Gastrocnemius medialis (tissue), 4 donors: ENCODE results near the gene TBC1D5. TPM values are rescaled to one million over a fixed set of nuclear protein-coding genes. Genes with fewer than 3 reads are reported as not detected.

Source experiments
- ATAC-seq, 2 donors: fragments of 150-250 bp; one replicate each; pipeline ENCODE4 v1.9.1; 2016
- DNase-seq, 2 donors: peaks; one replicate each; pipeline ENCODE4 v3.0.0-alpha.2; 2019
- H3K27ac ChIP-seq, 4 donors: fragments of 200-600 bp; sonication (generic); 1 replicate in 1 of 4; 2 replicates in 3 of 4; pipeline ENCODE4 v1.5.1; 2016 to 2018; ENCODE audit warnings: mild to moderate bottlenecking in 2 of 4, moderate library complexity in 1 of 4
- H3K27me3 ChIP-seq, 3 donors: fragments of 200-600 bp; sonication (generic) in 2 of 3; 1 replicate in 1 of 3; 2 replicates in 2 of 3; pipeline versions ENCODE4 v1.5.1 to v1.6.0; 2016 to 2019; ENCODE audit warnings: mild to moderate bottlenecking in 1 of 3, moderate library complexity in 1 of 3
- H3K36me3 ChIP-seq, 2 donors: fragments of 200-600 bp; sonication (generic) in 1 of 2; one replicate each; pipeline ENCODE4 v1.5.1; 2017 to 2018
- H3K4me1 ChIP-seq, 2 donors: fragments of 200-600 bp; sonication (generic) in 1 of 2; one replicate each; pipeline ENCODE4 v1.5.1; 2016 to 2017; ENCODE audit warnings: mild to moderate bottlenecking in 2 of 2
- H3K4me3 ChIP-seq, 4 donors: fragments of 200-600 bp; sonication (generic) in 3 of 4; 1 replicate in 1 of 4; 2 replicates in 3 of 4; pipeline ENCODE4 v1.5.1; 2016 to 2019; ENCODE audit warnings: mild to moderate bottlenecking in 2 of 4
- H3K9me3 ChIP-seq, 3 donors: fragments of 200-600 bp; sonication (generic) in 2 of 3; 1 replicate in 1 of 3; 2 replicates in 2 of 3; pipeline ENCODE4 v1.5.1; 2016 to 2019
- POLR2A ChIP-seq, 2 donors: fragments of 450-650 bp; IDR thresholded peaks; one replicate each; pipeline ENCODE4 v1.6.1; 2017; ENCODE audit warnings: antibody characterized with exemption in 2 of 2, mild to moderate bottlenecking in 2 of 2, moderate library complexity in 2 of 2
- in situ Hi-C, 4 donors: fragments of 200-750 bp; cut with MboI; loops; one replicate each; pipeline versions ENCODE4 v1.15.0 to v1.8.0; 2017; ENCODE audit warnings: low sequenced_read_pairs in 4 of 4
- intact Hi-C: fragments of 100-400 bp; cut with DNase I; formaldehyde crosslinking; loops from one replicate; pipeline ENCODE4 v1.15.1; 2023; ENCODE audit warnings: low total_unique reads
- total RNA-seq, 4 donors: library from RNA; depleted of rRNA; stranded (reverse); fragments of >200 nt; gene quantifications; one replicate each; pipeline versions ENCODE4 v1.1.0 to v1.2.3, GENCODE V29; 2016
- TF ChIP-seq, protein P1 (sequence below), 5 experiments: fragments of 450-650 bp in 3 of 5; fragments of 200-600 bp in 2 of 5; sonication (generic) in 2 of 5; IDR thresholded peaks in 4 of 5; conservative IDR thresholded peaks in 1 of 5; 1 replicate in 4 of 5; 2 replicates in 1 of 5; pipeline ENCODE4 v1.5.1; 2016 to 2019; ENCODE audit warnings: antibody characterized with exemption in 5 of 5, mild to moderate bottlenecking in 3 of 5, moderate library complexity in 3 of 5

The TBC1D5 gene
- total RNA-seq, 4 donors from 2014 or later = 20.3 to 34.4 (median 27.1) TPM

DNA sequence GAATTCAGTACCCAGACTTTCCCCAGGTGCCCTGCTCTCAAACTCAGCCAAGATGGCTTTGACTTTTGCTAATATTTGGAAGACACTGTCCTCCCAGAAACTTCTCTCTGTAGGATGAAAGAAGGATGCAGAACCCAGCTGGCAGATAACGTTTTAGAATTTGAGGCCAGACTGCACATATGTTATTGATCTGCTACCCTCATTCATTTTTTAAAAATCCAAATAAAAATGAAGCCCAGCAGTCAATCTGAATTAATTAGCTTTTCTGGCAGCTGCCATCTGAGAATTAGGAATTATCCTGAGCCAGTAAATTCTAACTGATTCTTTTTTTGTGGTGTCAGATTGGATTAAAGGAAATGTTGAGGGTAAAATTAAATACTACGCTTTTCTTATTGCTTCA is 621.1 kb downstream of the TBC1D5 start:
- no peaks in the 10 kb centered on the region for H3K4me1 ChIP-seq
- H3K4me3 ChIP-seq = no peak overlapping the region
- no peak for TF ChIP-seq POLR2A (IDR thresholded peaks at IDR 0.05)
- TF ChIP-seq, protein P1, sequence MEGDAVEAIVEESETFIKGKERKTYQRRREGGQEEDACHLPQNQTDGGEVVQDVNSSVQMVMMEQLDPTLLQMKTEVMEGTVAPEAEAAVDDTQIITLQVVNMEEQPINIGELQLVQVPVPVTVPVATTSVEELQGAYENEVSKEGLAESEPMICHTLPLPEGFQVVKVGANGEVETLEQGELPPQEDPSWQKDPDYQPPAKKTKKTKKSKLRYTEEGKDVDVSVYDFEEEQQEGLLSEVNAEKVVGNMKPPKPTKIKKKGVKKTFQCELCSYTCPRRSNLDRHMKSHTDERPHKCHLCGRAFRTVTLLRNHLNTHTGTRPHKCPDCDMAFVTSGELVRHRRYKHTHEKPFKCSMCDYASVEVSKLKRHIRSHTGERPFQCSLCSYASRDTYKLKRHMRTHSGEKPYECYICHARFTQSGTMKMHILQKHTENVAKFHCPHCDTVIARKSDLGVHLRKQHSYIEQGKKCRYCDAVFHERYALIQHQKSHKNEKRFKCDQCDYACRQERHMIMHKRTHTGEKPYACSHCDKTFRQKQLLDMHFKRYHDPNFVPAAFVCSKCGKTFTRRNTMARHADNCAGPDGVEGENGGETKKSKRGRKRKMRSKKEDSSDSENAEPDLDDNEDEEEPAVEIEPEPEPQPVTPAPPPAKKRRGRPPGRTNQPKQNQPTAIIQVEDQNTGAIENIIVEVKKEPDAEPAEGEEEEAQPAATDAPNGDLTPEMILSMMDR (IDR thresholded peaks at IDR 0.05 in 4 of 5, conservative IDR thresholded peaks at IDR 0.05 in 1 of 5) = no peak
- H3K36me3 ChIP-seq = no peaks in the 10 kb centered on the region
- DNase-seq (no peak), ATAC-seq (no peak)
- in situ Hi-C loops = no loop called here
- no peaks in the 10 kb centered on the region for H3K9me3 ChIP-seq
- no peak overlapping the region for H3K27ac ChIP-seq
- H3K27me3 ChIP-seq = no peaks in the 10 kb centered on the region
- intact Hi-C loops = no loop called here

DNA sequence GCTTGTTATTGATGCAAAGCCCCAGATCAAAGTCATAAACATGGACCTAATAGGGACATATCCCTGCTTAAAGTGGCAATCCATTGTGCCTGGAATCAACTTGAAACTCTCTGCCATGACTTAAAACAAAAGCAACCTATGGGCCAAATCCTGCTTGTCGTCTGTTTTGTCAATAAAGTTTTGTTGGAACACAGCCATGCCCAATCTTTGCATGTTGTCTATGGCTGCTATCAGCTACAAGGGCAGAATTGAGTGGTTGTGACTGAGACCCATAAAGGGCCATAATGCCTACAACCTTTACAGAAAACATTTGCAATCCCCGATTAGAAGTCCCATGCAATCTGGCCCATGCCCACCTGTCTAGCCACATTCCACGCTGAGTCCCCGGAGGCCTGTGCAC is 622.3 kb downstream of the TBC1D5 start:
- Histone ChIP-seq H3K4me3 (no peak overlapping the region), H3K9me3 (no peaks in the 10 kb centered on the region), H3K36me3 (no peaks in the 10 kb centered on the region), H3K4me1 (no peaks in the 10 kb centered on the region), H3K27ac (no peak overlapping the region), H3K27me3 (no peaks in the 10 kb centered on the region)
- in situ Hi-C loops (no loop called here), intact Hi-C loops (no loop called here)
- TF ChIP-seq, protein P1 (IDR thresholded peaks at IDR 0.05 in 4 of 5, conservative IDR thresholded peaks at IDR 0.05 in 1 of 5) = no peak
- no peak for TF ChIP-seq POLR2A (IDR thresholded peaks at IDR 0.05)
- ATAC-seq (no peak), DNase-seq (no peak)

DNA sequence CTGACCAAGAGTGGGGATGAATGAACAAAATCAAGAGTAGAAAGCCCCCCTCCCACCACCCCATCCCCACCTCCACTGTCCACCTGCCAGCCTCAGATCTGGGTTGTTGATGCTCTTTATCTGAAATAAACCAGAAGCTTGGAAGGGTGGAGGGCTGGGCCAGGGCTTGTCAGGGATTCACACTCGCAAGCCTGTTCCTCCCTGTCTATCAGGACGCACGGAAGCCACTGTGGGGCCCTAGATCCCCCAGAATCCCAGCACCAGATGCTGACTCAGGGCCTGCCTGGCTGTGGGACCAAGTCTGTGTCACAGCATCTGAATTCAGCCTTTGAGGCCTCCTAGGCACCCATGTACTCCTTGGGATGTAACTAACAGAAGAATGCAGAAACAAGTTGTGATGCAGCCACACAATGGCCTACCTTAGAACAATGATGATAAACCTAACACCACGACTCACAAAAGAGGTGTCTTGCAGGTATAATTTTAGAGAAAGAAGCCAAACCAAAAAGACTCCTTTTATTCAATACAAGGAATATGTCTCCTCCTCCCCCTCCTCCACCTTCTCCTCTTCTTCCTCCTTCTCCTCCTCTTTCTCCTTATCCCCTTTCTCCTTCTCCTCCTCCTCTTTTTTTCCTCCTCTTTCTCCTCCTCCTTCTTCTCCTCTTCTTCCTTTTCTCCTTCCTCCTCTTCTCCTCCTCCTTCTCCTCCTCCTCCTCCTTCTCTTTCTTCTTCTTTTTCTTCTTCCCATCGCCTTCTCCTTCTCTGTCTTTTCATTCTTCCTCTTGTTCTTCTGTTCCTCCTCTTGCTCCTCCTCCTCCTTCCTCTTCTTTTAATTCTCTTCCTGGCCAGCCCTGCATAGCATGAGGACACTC is 623.0 kb downstream of the TBC1D5 start:
- no peaks in the 10 kb centered on the region for H3K9me3 ChIP-seq
- DNase-seq (no peak), ATAC-seq (no peak)
- no peaks in the 10 kb centered on the region for H3K36me3 ChIP-seq
- H3K27ac ChIP-seq = no peak overlapping the region
- no peaks in the 10 kb centered on the region for H3K27me3 ChIP-seq
- no peak for TF ChIP-seq POLR2A (IDR thresholded peaks at IDR 0.05)
- TF ChIP-seq, protein P1 (IDR thresholded peaks at IDR 0.05 in 4 of 5, conservative IDR thresholded peaks at IDR 0.05 in 1 of 5) = no peak
- H3K4me1 ChIP-seq = no peaks in the 10 kb centered on the region
- H3K4me3 ChIP-seq = no peak overlapping the region
- intact Hi-C loops = no loop called here
- in situ Hi-C loops = no loop called here

DNA sequence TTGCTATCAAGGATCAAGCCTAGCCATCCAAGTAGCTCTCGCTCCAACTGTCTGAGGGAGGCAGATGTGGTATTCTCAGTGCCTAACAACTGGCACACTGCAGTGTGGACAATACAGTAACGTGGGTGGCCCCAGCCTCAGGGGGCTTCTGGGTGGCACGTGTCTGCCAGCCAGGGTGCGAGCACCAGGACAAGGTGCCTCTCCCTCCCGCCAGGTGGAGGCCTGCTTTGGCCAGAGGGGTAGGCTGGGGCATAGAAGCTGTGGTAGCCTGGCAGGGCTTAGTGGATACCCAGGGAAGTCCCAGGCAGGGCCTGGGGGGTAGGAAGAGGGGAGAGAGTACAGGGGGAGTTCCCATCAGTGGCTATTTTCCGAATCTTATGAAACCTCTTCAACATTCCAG is 623.7 kb downstream of the TBC1D5 start:
- Histone ChIP-seq H3K4me1 (no peaks in the 10 kb centered on the region), H3K27me3 (no peaks in the 10 kb centered on the region), H3K27ac (no peak overlapping the region), H3K36me3 (no peaks in the 10 kb centered on the region), H3K4me3 (no peak overlapping the region), H3K9me3 (no peaks in the 10 kb centered on the region)
- DNase-seq (no peak), ATAC-seq (no peak)
- intact Hi-C loops = no loop called here
- no peak for TF ChIP-seq POLR2A (IDR thresholded peaks at IDR 0.05)
- TF ChIP-seq, protein P1 (IDR thresholded peaks at IDR 0.05 in 4 of 5, conservative IDR thresholded peaks at IDR 0.05 in 1 of 5) = no peak
- in situ Hi-C loops = no loop called here
